GM21717 (cell line): ENCODE results near the gene APEH.
"Not testable (repeated sequence)": the region's sequence is repeated elsewhere in the genome, so short reads cannot be mapped to it uniquely, and the experiment has no call there.

Experiments
- ATAC-seq: cut with Tn5 transposase; IDR thresholded peaks from one replicate; pipeline ENCODE4 v1.9.1; 2021; ENCODE audit warnings: mild to moderate bottlenecking, moderate library complexity; ENCODE audit not compliant: unreplicated experiment

APEH gene

GRCh38 chr3:49689046-49689907 lies 15.1 kb downstream of the APEH start, which contains the start of the genes MST1 and RNF123:
MST1 (minus strand) TSS chr3:49689474; CDS start chr3:49688691, 783 bp downstream.
RNF123 (plus strand) TSS chr3:49689557; CDS start chr3:49691166, 1,609 bp downstream.
- ATAC-seq = peak; percentile 43

GRCh38 chr3:49689908-49690624 lies 15.9 kb downstream of the APEH start:
- not testable (repeated sequence) for ATAC-seq

GRCh38 chr3:49690856-49691255 lies 16.7 kb downstream of the APEH start:
- ATAC-seq = not testable (repeated sequence)

- ATAC-seq = not testable (repeated sequence)
These were observed 17.3 kb downstream of the APEH start for GRCh38 chr3:49691481-49691880.

- ATAC-seq = not testable (repeated sequence)
These were observed 20.4 kb downstream of the APEH start for GRCh38 chr3:49694409-49695070.

- not testable (repeated sequence) for ATAC-seq
These were observed 21.3 kb downstream of the APEH start for GRCh38 chr3:49695350-49696015.

GRCh38 chr3:49699281-49699979 lies 25.3 kb downstream of the APEH start:
- no peak for ATAC-seq

- ATAC-seq = no peak
These were observed 25.9 kb downstream of the APEH start for GRCh38 chr3:49700014-49700413.

GRCh38 chr3:49700453-49701128 lies 26.4 kb downstream of the APEH start:
- no peak for ATAC-seq

- ATAC-seq = no peak
These were observed 27.4 kb downstream of the APEH start for GRCh38 chr3:49701388-49702077.

GRCh38 chr3:49702672-49703071 lies 28.5 kb downstream of the APEH start:
- ATAC-seq = no peak

GRCh38 chr3:49703443-49703927 lies 29.3 kb downstream of the APEH start:
- ATAC-seq = no peak

- no peak for ATAC-seq
These were observed 29.8 kb downstream of the APEH start for GRCh38 chr3:49703956-49704355.

- ATAC-seq = no peak
These were observed 30.5 kb downstream of the APEH start for GRCh38 chr3:49704629-49705028.

- no peak for ATAC-seq
These were observed 31.3 kb downstream of the APEH start for GRCh38 chr3:49705390-49705960.

- no peak for ATAC-seq
These were observed 32.4 kb downstream of the APEH start for GRCh38 chr3:49706456-49707112.

- no peak for ATAC-seq
These were observed 32.9 kb downstream of the APEH start for GRCh38 chr3:49707113-49707480.

GRCh38 chr3:49709852-49710251 lies 35.7 kb downstream of the APEH start:
- ATAC-seq = no peak
